Right atrium auricular region (tissue), 2 donors: ENCODE results near the gene CARNS1. TPM values are rescaled to one million over a fixed set of nuclear protein-coding genes. Genes with fewer than 3 reads are reported as not detected.
A peak's percentile ranks its signal among the peaks of the same experiment; 100 is the strongest.

Source experiments
- DNase-seq: peaks from one replicate; pipeline ENCODE4 v3.0.0-alpha.2; 2019; ENCODE audit warnings: low spot score
- H3K27ac ChIP-seq, 2 donors: fragments of 200-600 bp; sonication (generic); 1 replicate in 1 of 2; 2 replicates in 1 of 2; pipeline ENCODE4 v1.5.1; 2016 to 2019
- H3K27me3 ChIP-seq, 2 donors: fragments of 200-600 bp; sonication (generic); one replicate each; pipeline versions ENCODE4 v1.5.1 to v1.6.0; 2017 to 2019
- H3K36me3 ChIP-seq: fragments of 200-600 bp; sonication (generic); one replicate; pipeline ENCODE4 v1.5.1; 2016
- H3K4me1 ChIP-seq, 2 donors: fragments of 200-600 bp; sonication (generic); one replicate each; pipeline versions ENCODE4 v1.5.1 to v1.6.0; 2017 to 2019
- H3K4me3 ChIP-seq, 2 donors: fragments of 200-600 bp; sonication (generic); 1 replicate in 1 of 2; 2 replicates in 1 of 2; pipeline ENCODE4 v1.5.1; 2017 to 2019; ENCODE audit warnings: mild to moderate bottlenecking in 1 of 2, moderate library complexity in 1 of 2
- H3K9me3 ChIP-seq, 2 donors: fragments of 200-600 bp; sonication (generic); one replicate each; pipeline ENCODE4 v1.5.1; 2019
- CTCF ChIP-seq, 2 donors: fragments of 200-600 bp; sonication (generic); IDR thresholded peaks; one replicate each; pipeline ENCODE4 v1.5.1; 2019; ENCODE audit warnings: antibody characterized with exemption in 2 of 2
- total RNA-seq, 2 donors: library from RNA; depleted of rRNA; stranded (reverse); fragments of >200 nt; gene quantifications; one replicate each; pipeline ENCODE4 v1.1.0, GENCODE V29; 2016

CARNS1 gene
- total RNA-seq, 2 donors from 2014 or later: 9.7 to 9.9 TPM

GRCh38 chr11:67379061-67380058 is 36.1 kb upstream of the CARNS1 start:
- Histone ChIP-seq H3K27me3 (no peaks in the 10 kb centered on the region), H3K4me3 (no peak overlapping the region), H3K36me3 (no peaks in the 10 kb centered on the region), H3K27ac (no peak overlapping the region), H3K9me3 (no peaks in the 10 kb centered on the region), H3K4me1 (peaks cover 0 to 11% of the 10 kb centered on the region in 2 donors)
- no peak for DNase-seq
- no peak for TF ChIP-seq CTCF (IDR thresholded peaks at IDR 0.05)

- no peak for TF ChIP-seq CTCF (IDR thresholded peaks at IDR 0.05)
- Histone ChIP-seq H3K27ac (no peak overlapping the region), H3K4me1 (peaks cover 0 to 4% of the 10 kb centered on the region in 2 donors), H3K4me3 (no peak overlapping the region), H3K9me3 (no peaks in the 10 kb centered on the region), H3K36me3 (no peaks in the 10 kb centered on the region), H3K27me3 (no peaks in the 10 kb centered on the region)
- DNase-seq: no peak
Measured at GRCh38 chr11:67381244-67381972, 34.1 kb upstream of the CARNS1 start.

- DNase-seq: peak; percentile 86
- Histone ChIP-seq H3K4me3 (no peak overlapping the region), H3K9me3 (no peaks in the 10 kb centered on the region), H3K36me3 (no peaks in the 10 kb centered on the region), H3K27me3 (no peaks in the 10 kb centered on the region), H3K4me1 (peaks cover 0 to 4% of the 10 kb centered on the region in 2 donors), H3K27ac (no peak overlapping the region)
- peak; percentile 96 to 98 for TF ChIP-seq CTCF (IDR thresholded peaks at IDR 0.05)
Measured at GRCh38 chr11:67382276-67383136, 33.0 kb upstream of the CARNS1 start.

GRCh38 chr11:67384851-67385366 is 30.6 kb upstream of the CARNS1 start:
- no peak for DNase-seq
- peaks cover 0 to 4% of the 10 kb centered on the region in 2 donors for H3K4me1 ChIP-seq
- no peaks in the 10 kb centered on the region for H3K36me3 ChIP-seq
- H3K27me3 ChIP-seq: no peaks in the 10 kb centered on the region
- no peak overlapping the region for H3K4me3 ChIP-seq
- H3K9me3 ChIP-seq: no peaks in the 10 kb centered on the region
- no peak for TF ChIP-seq CTCF (IDR thresholded peaks at IDR 0.05)
- no peak overlapping the region for H3K27ac ChIP-seq

- H3K27me3 ChIP-seq: no peaks in the 10 kb centered on the region
- DNase-seq: no peak
- H3K4me1 ChIP-seq: peaks cover 0 to 22% of the 10 kb centered on the region in 2 donors
- H3K9me3 ChIP-seq: no peaks in the 10 kb centered on the region
- no peaks in the 10 kb centered on the region for H3K36me3 ChIP-seq
- no peak for TF ChIP-seq CTCF (IDR thresholded peaks at IDR 0.05)
- no peak overlapping the region for H3K27ac ChIP-seq
- H3K4me3 ChIP-seq: no peak overlapping the region
Measured at GRCh38 chr11:67387069-67387468, 28.4 kb upstream of the CARNS1 start.
